KG1 (cell line): Measurements from ENCODE around the gene JUNB.
A peak's percentile ranks its signal among the peaks of the same experiment; 100 is the strongest.

Source experiments
- DNase-seq: peaks from one replicate; lab custom pipeline; 2025; lab: John Stamatoyannopoulos, UW

The JUNB gene

GRCh38 chr19:12774588-12775555 is 16.4 kb upstream of the JUNB start, which contains the start of gene HOOK2:
TSS of gene HOOK2 (minus strand) at chr19:12775552. CDS start at chr19:12775449, 103 bp downstream.
- no peak for DNase-seq

- peak; percentile 51 for DNase-seq
Observed at GRCh38 chr19:12777217-12778016, 13.9 kb upstream of the JUNB start.

GRCh38 chr19:12778017-12778904 is 13.0 kb upstream of the JUNB start:
- no peak for DNase-seq

- no peak for DNase-seq
Observed at GRCh38 chr19:12778905-12779161, 12.5 kb upstream of the JUNB start.

GRCh38 chr19:12779162-12779993 is 11.9 kb upstream of the JUNB start:
- DNase-seq: no peak

GRCh38 chr19:12782174-12782423 is 9.2 kb upstream of the JUNB start:
- DNase-seq: no peak

- peak; percentile 63 for DNase-seq
Observed at GRCh38 chr19:12782424-12783290, 8.6 kb upstream of the JUNB start.

GRCh38 chr19:12783291-12783848 is 7.9 kb upstream of the JUNB start:
- DNase-seq: no peak

GRCh38 chr19:12783849-12784393 is 7.4 kb upstream of the JUNB start:
- no peak for DNase-seq

- no peak for DNase-seq
Observed at GRCh38 chr19:12784394-12784870, 6.9 kb upstream of the JUNB start.

- DNase-seq: no peak
Observed at GRCh38 chr19:12784871-12785430, 6.3 kb upstream of the JUNB start.

GRCh38 chr19:12785431-12786031 is 5.8 kb upstream of the JUNB start:
- peak; percentile 48 for DNase-seq

GRCh38 chr19:12786141-12786870 is 5.0 kb upstream of the JUNB start:
- DNase-seq: peak; percentile 43

GRCh38 chr19:12786952-12787351 is 4.3 kb upstream of the JUNB start:
- DNase-seq: no peak

- DNase-seq: no peak
Observed at GRCh38 chr19:12787458-12787857, 3.8 kb upstream of the JUNB start.

- no peak for DNase-seq
Observed at GRCh38 chr19:12788042-12788681, 3.1 kb upstream of the JUNB start.

GRCh38 chr19:12788682-12789097 is 2.6 kb upstream of the JUNB start:
- peak; percentile 45 for DNase-seq
